Measurements from ENCODE around the gene FOXRED2. TPM values are rescaled to one million over a fixed set of nuclear protein-coding genes. Genes with fewer than 3 reads are reported as not detected.

Gene FOXRED2
- total RNA-seq, 1 experiment from 2014 or later, result 60.4 TPM

DNA sequence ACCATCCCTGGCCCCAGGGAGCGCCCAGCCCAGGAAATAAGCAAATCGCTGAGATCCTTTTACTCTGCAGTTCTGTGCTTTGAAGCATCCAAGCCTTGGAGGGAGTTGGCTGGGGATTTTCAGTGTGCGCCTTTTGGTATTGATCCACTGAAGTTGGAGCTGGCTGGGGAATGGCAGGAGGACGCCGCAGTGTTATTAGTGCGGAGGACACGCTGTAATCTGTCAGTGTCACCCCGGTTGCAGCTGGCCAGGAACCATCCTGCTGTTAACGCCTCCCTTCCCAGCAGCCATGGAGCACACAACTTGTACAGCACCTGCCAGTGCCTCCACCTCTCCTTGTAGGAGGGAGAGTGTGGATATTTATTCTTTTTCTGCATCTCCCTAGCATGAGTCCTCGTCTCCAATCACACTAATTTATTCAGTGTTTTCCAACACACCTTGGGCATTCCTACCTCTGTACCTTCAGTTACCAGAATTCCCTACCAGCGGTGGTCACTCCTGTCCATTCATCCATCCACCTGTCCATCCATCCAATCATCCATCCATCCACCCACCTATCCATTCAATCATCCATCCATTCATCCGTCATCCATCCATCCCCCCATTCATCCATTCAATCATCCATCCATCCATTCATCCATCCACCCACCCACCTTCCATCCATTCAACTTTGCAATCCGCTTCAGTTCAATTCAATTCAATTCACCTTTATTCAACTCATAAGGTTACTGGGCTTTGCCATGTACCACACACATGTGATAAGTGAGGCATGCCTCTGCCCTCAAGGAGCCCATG is 44.1 kb upstream of the FOXRED2 start:
- intact Hi-C loops (cut with micrococcal nuclease; ENCODE audit: unreplicated experiment), result no loop called here
- ChIA-PET POLR2A (ENCODE audit: low non-redundant PET) (no interaction called here), CTCF (no interaction called here)
- Histone ChIP-seq H3K9me3 (ENCODE audit: low read depth, low read length, poor library complexity, severe bottlenecking) (no peaks in the 10 kb centered on the region), H3K36me3 (ENCODE audit: insufficient read depth, low read length, poor library complexity, severe bottlenecking) (no peaks in the 10 kb centered on the region), H3K4me3 (ENCODE audit: low read depth, low read length, poor library complexity, severe bottlenecking) (no peak overlapping the region), H3K27me3 (replicated peaks; ENCODE audit: insufficient read depth, low read depth, low read length, poor library complexity) (no peaks in the 10 kb centered on the region), H3K4me1 (ENCODE audit: insufficient read depth, low read length, poor library complexity, severe bottlenecking) (no peaks in the 10 kb centered on the region), H3K27ac (ENCODE audit: low read depth, low read length, poor library complexity, severe bottlenecking) (no peak overlapping the region)
- BruUV-seq (replicated peaks), result no TSS peak
- TF ChIP-seq EZH2 (IDR thresholded peaks at IDR 0.05; ENCODE audit: borderline replicate concordance, low read depth, low read length, poor library complexity, severe bottlenecking), result no peak
- TF ChIP-seq, protein P1, sequence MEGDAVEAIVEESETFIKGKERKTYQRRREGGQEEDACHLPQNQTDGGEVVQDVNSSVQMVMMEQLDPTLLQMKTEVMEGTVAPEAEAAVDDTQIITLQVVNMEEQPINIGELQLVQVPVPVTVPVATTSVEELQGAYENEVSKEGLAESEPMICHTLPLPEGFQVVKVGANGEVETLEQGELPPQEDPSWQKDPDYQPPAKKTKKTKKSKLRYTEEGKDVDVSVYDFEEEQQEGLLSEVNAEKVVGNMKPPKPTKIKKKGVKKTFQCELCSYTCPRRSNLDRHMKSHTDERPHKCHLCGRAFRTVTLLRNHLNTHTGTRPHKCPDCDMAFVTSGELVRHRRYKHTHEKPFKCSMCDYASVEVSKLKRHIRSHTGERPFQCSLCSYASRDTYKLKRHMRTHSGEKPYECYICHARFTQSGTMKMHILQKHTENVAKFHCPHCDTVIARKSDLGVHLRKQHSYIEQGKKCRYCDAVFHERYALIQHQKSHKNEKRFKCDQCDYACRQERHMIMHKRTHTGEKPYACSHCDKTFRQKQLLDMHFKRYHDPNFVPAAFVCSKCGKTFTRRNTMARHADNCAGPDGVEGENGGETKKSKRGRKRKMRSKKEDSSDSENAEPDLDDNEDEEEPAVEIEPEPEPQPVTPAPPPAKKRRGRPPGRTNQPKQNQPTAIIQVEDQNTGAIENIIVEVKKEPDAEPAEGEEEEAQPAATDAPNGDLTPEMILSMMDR (conservative IDR thresholded peaks at IDR 0.05; ENCODE audit: low read depth, low read length), result no peak
- DNase-seq (ENCODE audit: low spot score), result no peak

DNA sequence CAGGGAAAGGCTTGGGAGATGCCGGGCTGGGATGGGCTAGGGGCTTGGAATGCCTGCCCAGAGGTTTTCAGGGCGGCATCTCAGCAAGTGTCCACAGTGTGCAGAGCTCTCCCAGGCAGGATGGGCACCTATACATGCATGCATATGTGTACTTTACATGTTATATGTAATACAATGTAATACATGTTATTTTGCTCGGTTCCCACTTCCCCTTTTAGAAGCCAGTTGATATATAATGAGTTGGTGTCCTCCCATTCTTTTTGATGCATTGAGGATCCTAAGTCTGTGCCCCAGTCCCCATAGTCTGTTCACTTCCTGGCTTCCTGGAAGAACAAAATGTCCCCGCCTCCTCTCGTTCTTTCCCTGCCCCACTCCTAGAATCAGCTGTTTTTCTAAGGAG is 42.2 kb upstream of the FOXRED2 start:
- ChIA-PET CTCF (no interaction called here), POLR2A (ENCODE audit: low non-redundant PET) (no interaction called here)
- Histone ChIP-seq H3K27me3 (replicated peaks; ENCODE audit: insufficient read depth, low read depth, low read length, poor library complexity) (no peaks in the 10 kb centered on the region), H3K36me3 (ENCODE audit: insufficient read depth, low read length, poor library complexity, severe bottlenecking) (no peaks in the 10 kb centered on the region), H3K4me1 (ENCODE audit: insufficient read depth, low read length, poor library complexity, severe bottlenecking) (no peaks in the 10 kb centered on the region), H3K4me3 (ENCODE audit: low read depth, low read length, poor library complexity, severe bottlenecking) (no peak overlapping the region), H3K9me3 (ENCODE audit: low read depth, low read length, poor library complexity, severe bottlenecking) (no peaks in the 10 kb centered on the region), H3K27ac (ENCODE audit: low read depth, low read length, poor library complexity, severe bottlenecking) (no peak overlapping the region)
- TF ChIP-seq EZH2 (IDR thresholded peaks at IDR 0.05; ENCODE audit: borderline replicate concordance, low read depth, low read length, poor library complexity, severe bottlenecking), result no peak
- TF ChIP-seq, protein P1 (conservative IDR thresholded peaks at IDR 0.05; ENCODE audit: low read depth, low read length), result no peak
- intact Hi-C loops (cut with micrococcal nuclease; ENCODE audit: unreplicated experiment), result loop anchor here (10.0 kb wide), 1 partner anchor 716 kb away; no protein-coding TSS in a partner anchor
- BruUV-seq (replicated peaks), result no TSS peak
- DNase-seq (ENCODE audit: low spot score), result no peak

DNA sequence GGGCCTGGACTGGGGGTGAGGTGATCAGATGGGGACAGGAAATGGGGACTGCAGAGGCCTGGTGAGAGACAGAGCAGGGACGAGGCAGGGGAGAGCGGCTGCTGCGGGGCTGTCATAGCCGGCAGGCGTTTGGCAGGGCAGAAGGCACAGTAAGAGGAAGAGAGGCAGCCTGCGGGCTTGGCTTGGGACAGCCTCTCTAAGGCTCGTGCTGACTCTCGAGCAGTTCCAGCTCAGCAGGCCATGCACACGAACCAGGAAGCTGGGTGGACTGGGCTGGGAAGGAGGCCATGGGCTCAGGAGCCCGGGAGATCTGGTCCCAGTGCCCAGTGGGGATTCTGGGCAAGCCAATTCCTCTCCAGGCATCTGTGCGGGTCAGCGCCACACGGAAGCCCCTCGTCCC is 41.8 kb upstream of the FOXRED2 start:
- ChIA-PET CTCF (no interaction called here), POLR2A (ENCODE audit: low non-redundant PET) (no interaction called here)
- Histone ChIP-seq H3K9me3 (ENCODE audit: low read depth, low read length, poor library complexity, severe bottlenecking) (no peaks in the 10 kb centered on the region), H3K4me1 (ENCODE audit: insufficient read depth, low read length, poor library complexity, severe bottlenecking) (no peaks in the 10 kb centered on the region), H3K27ac (ENCODE audit: low read depth, low read length, poor library complexity, severe bottlenecking) (no peak overlapping the region), H3K4me3 (ENCODE audit: low read depth, low read length, poor library complexity, severe bottlenecking) (no peak overlapping the region), H3K36me3 (ENCODE audit: insufficient read depth, low read length, poor library complexity, severe bottlenecking) (no peaks in the 10 kb centered on the region), H3K27me3 (replicated peaks; ENCODE audit: insufficient read depth, low read depth, low read length, poor library complexity) (no peaks in the 10 kb centered on the region)
- no TSS peak for BruUV-seq (replicated peaks)
- DNase-seq (ENCODE audit: low spot score), result no peak
- intact Hi-C loops (cut with micrococcal nuclease; ENCODE audit: unreplicated experiment), result loop anchor here (10.0 kb wide), 1 partner anchor 716 kb away; no protein-coding TSS in a partner anchor
- TF ChIP-seq, protein P1 (conservative IDR thresholded peaks at IDR 0.05; ENCODE audit: low read depth, low read length), result no peak
- no peak for TF ChIP-seq EZH2 (IDR thresholded peaks at IDR 0.05; ENCODE audit: borderline replicate concordance, low read depth, low read length, poor library complexity, severe bottlenecking)
